HEK293 (cell line): ENCODE results near the gene PRR15.

ENCODE experiments used
- ZNF114 ChIP-seq: fragments of 450-650 bp; formaldehyde crosslinking; IDR thresholded peaks from 2 replicates; pipeline ENCODE4 v1.5.0; 2017; ENCODE audit warnings: missing biosample characterization, missing genetic modification characterization
- TF ChIP-seq, protein P1 (sequence below): fragments of 450-650 bp; IDR thresholded peaks from 2 replicates; pipeline ENCODE4 v1.5.1; 2018; ENCODE audit warnings: missing biosample characterization, mild to moderate bottlenecking, missing genetic modification characterization
- TF ChIP-seq, protein P2 (sequence below): fragments of 450-650 bp; formaldehyde crosslinking; IDR thresholded peaks from 2 replicates; pipeline ENCODE4 v1.5.1; 2017; ENCODE audit warnings: missing biosample characterization, missing genetic modification characterization
- TF ChIP-seq, protein P3 (sequence below): fragments of 450-650 bp; formaldehyde crosslinking; IDR thresholded peaks from 2 replicates; pipeline ENCODE4 v1.5.1; 2016; ENCODE audit warnings: missing biosample characterization, missing genetic modification characterization

DNA sequence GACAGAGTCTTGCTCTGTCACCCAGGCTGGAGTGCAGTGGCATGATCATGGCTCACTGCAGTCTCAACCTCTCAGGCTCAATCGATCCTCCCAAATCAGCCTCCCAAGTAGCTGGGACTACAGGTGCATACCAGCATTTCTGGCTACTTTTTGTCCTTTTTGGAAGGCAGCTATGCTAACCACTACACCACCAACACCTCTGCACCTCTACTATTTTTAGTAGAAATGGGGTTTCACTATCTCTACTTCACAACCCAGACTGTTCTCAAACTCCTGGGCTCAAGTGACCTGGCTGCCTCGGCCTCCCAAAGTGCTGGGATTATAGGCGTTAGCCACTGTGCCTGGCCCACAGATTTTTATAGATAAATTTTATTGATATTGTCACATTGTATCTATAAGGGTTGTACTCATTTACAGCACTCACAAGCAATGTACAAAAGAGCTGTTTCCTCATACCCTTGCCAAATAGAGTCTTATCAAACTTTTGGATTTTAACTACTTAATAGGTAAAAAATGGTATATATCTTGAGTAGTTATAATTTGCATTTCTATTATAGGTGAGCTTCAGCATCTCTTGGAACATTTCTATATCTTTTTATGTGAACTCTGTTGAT lies 23.7 kb downstream of the PRR15 start:
- no peak for TF ChIP-seq ZNF114 (tag by site-specific recombination)
- TF ChIP-seq, protein P1, sequence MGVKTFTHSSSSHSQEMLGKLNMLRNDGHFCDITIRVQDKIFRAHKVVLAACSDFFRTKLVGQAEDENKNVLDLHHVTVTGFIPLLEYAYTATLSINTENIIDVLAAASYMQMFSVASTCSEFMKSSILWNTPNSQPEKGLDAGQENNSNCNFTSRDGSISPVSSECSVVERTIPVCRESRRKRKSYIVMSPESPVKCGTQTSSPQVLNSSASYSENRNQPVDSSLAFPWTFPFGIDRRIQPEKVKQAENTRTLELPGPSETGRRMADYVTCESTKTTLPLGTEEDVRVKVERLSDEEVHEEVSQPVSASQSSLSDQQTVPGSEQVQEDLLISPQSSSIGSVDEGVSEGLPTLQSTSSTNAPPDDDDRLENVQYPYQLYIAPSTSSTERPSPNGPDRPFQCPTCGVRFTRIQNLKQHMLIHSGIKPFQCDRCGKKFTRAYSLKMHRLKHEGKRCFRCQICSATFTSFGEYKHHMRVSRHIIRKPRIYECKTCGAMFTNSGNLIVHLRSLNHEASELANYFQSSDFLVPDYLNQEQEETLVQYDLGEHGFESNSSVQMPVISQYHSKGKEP (tag by site-specific recombination), result no peak
- TF ChIP-seq, protein P2, sequence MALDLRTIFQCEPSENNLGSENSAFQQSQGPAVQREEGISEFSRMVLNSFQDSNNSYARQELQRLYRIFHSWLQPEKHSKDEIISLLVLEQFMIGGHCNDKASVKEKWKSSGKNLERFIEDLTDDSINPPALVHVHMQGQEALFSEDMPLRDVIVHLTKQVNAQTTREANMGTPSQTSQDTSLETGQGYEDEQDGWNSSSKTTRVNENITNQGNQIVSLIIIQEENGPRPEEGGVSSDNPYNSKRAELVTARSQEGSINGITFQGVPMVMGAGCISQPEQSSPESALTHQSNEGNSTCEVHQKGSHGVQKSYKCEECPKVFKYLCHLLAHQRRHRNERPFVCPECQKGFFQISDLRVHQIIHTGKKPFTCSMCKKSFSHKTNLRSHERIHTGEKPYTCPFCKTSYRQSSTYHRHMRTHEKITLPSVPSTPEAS (tag by site-specific recombination), result no peak
- TF ChIP-seq, protein P3, sequence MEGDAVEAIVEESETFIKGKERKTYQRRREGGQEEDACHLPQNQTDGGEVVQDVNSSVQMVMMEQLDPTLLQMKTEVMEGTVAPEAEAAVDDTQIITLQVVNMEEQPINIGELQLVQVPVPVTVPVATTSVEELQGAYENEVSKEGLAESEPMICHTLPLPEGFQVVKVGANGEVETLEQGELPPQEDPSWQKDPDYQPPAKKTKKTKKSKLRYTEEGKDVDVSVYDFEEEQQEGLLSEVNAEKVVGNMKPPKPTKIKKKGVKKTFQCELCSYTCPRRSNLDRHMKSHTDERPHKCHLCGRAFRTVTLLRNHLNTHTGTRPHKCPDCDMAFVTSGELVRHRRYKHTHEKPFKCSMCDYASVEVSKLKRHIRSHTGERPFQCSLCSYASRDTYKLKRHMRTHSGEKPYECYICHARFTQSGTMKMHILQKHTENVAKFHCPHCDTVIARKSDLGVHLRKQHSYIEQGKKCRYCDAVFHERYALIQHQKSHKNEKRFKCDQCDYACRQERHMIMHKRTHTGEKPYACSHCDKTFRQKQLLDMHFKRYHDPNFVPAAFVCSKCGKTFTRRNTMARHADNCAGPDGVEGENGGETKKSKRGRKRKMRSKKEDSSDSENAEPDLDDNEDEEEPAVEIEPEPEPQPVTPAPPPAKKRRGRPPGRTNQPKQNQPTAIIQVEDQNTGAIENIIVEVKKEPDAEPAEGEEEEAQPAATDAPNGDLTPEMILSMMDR (tag by site-specific recombination), result no peak
